Subcutaneous abdominal adipose tissue (tissue), 5 donors: ENCODE data around the gene PSME2.

Experiments
- H3K27ac ChIP-seq: one replicate; pipeline ENCODE4 v1.7.0; 2013; ENCODE audit warnings: low read depth, mild to moderate bottlenecking, inconsistent platforms, low read length, moderate library complexity
- H3K27me3 ChIP-seq, 5 donors: one replicate each; pipeline ENCODE4 v1.7.0; 2013; ENCODE audit warnings: low read length in 5 of 5, inconsistent platforms in 1 of 5; ENCODE audit not compliant: control insufficient read depth in 5 of 5, insufficient read depth in 4 of 5
- H3K36me3 ChIP-seq, 5 donors: one replicate each; pipeline ENCODE4 v1.7.0; 2013; ENCODE audit warnings: low read length in 5 of 5; ENCODE audit not compliant: control insufficient read depth in 5 of 5, insufficient read depth in 5 of 5
- H3K4me1 ChIP-seq, 5 donors: one replicate each; pipeline ENCODE4 v1.7.0; 2013; ENCODE audit warnings: low read length in 5 of 5, mild to moderate bottlenecking in 3 of 5, moderate library complexity in 1 of 5; ENCODE audit not compliant: control insufficient read depth in 5 of 5, insufficient read depth in 5 of 5
- H3K4me3 ChIP-seq, 5 donors: one replicate each; pipeline ENCODE4 v1.7.0; 2013; ENCODE audit warnings: low read length in 5 of 5, low read depth in 1 of 5
- H3K9ac ChIP-seq, 5 donors: one replicate each; pipeline ENCODE4 v1.7.0; 2013; ENCODE audit warnings: low read length in 5 of 5, mild to moderate bottlenecking in 4 of 5, moderate library complexity in 3 of 5
- H3K9me3 ChIP-seq, 5 donors: one replicate each; pipeline ENCODE4 v1.7.0; 2013; ENCODE audit warnings: low read length in 5 of 5; ENCODE audit not compliant: control insufficient read depth in 5 of 5
- donor health status: healthy.
- donor health status: healthy.
- donor health status: healthy.
- donor health status: healthy.
- donor health status: healthy.

PSME2 gene

DNA sequence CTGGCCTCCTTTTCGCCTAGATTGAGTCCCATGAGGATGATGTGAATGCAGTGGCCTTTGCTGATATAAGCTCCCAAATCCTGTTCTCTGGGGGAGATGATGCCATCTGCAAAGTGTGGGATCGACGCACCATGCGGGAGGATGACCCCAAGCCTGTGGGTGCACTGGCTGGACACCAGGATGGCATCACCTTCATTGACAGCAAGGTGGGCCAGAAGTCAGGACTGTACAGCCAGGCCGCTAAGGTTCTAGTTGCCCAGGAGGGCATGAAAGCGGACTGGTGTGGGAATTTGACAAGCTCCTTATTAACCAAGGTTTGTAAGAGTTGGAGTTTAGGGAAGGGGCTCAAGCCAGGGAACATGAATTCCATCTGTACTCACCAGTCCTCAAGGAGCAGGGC is 26.7 kb downstream of the PSME2 start:
- peaks cover 0 to 71% (median 64%) of the 10 kb centered on the region in 5 donors for H3K36me3 ChIP-seq
- no peaks in the 10 kb centered on the region for H3K27me3 ChIP-seq
- no peak overlapping the region for H3K4me3 ChIP-seq
- H3K9me3 ChIP-seq: no peaks in the 10 kb centered on the region
- peaks cover 4 to 24% (median 16%) of the 10 kb centered on the region in 5 donors for H3K4me1 ChIP-seq
- H3K27ac ChIP-seq: no peak overlapping the region
- H3K9ac ChIP-seq: no peak overlapping the region

DNA sequence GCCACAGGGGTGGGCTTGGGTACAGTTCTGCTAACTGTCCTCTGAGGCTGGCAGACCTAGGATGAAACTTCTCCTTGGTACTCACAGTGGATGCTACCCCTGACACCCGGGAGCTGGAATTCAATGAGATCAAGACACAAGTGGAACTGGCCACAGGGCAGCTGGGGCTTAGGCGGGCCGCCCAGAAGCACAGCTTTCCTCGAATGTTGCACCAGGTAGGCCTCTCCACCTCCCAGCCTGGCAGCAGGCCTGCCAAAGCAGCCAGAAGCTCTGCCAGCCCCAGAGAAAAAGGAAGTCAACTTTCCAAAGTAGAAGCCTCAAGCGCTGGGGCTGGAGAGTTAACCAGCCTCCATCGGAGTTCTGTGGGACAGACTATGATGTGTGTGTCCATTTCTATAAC is 29.2 kb downstream of the PSME2 start:
- H3K27me3 ChIP-seq: no peaks in the 10 kb centered on the region
- no peak overlapping the region for H3K27ac ChIP-seq
- H3K4me3 ChIP-seq: no peak overlapping the region
- H3K36me3 ChIP-seq: peaks cover 0 to 51% (median 44%) of the 10 kb centered on the region in 5 donors
- no peak overlapping the region for H3K9ac ChIP-seq
- H3K9me3 ChIP-seq: no peaks in the 10 kb centered on the region
- peaks cover 4 to 33% (median 27%) of the 10 kb centered on the region in 5 donors for H3K4me1 ChIP-seq

DNA sequence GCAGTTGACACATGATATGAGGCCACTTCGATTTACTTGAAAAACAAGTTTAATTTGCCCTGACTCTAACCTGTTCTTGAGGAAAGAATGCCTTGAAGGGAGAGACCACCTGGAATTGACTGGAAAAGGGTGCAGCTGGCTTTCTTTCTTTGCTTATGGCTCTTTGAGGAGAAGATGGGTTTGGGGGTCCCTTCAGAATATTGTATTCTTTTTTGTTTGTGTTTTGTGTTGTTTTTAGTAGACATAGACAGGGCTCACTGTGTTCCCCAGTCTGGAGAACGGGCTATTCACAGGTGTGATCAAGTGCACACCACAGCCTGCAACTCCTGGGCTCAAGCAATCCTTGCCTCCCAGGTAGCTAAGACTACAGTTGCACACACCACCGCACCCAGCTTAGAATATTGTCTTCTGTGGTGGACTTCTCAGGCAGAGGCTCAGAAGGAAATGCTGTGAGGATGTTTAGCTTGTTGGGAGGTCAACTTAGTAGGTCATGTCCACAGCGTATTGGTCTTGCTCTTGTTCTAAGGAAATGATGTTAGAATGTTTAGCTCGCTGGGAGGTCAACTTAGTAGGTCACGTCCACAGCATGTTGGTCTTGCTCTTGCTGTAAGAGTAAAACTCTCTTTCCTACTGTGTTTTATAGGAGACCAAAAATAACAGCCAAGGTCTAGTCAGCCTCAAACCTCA is 30.1 kb downstream of the PSME2 start:
- Histone ChIP-seq H3K4me3 (peak overlapping the region in 4 of 5 donors; percentile 22 to 96 (median 92)), H3K27me3 (no peaks in the 10 kb centered on the region), H3K9ac (peak overlapping the region in 1 of 5 donors; percentile 88), H3K36me3 (peaks cover 0 to 42% (median 37%) of the 10 kb centered on the region in 5 donors), H3K27ac (no peak overlapping the region), H3K4me1 (peaks cover 4 to 33% (median 27%) of the 10 kb centered on the region in 5 donors), H3K9me3 (no peaks in the 10 kb centered on the region)

DNA sequence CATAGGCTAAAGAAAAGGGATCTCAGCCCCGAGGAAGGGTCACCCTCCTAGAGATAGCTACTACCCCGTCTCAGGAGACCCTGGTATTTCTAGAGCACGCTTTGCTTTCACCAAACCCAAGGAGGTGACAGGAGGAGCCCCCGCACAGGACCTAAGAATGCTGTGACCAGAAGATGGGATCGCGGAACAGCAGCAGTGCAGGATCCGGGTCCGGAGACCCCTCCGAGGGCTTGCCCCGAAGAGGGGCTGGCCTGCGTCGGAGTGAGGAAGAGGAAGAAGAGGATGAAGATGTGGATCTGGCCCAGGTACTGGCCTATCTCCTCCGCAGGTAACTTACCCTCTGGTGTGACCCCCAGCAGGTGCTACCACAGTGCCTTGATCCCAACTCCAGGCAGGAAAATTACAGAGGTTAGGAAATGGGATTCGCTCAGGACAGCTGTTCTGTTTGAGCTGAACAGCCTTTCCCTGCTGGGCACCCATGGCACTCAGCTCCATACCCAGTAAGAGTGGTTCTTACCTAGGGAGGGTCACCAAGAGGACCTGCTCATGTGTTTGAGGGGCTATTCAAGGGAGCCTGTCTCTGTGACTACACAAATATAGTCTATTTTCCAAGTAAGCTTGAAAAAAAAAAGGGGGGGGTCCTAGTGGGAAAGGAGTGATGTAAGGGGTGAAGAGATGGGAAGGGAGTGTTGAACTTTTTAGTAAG is 30.8 kb downstream of the PSME2 start:
- peaks cover 4 to 39% (median 29%) of the 10 kb centered on the region in 5 donors for H3K4me1 ChIP-seq
- peaks cover 0 to 35% (median 30%) of the 10 kb centered on the region in 5 donors for H3K36me3 ChIP-seq
- peak overlapping the region; percentile 90 to 96 (median 94) for H3K4me3 ChIP-seq
- H3K27me3 ChIP-seq: no peaks in the 10 kb centered on the region
- H3K27ac ChIP-seq: peak overlapping the region; percentile 99
- H3K9ac ChIP-seq: peak overlapping the region; percentile 41 to 96 (median 88)
- no peaks in the 10 kb centered on the region for H3K9me3 ChIP-seq

DNA sequence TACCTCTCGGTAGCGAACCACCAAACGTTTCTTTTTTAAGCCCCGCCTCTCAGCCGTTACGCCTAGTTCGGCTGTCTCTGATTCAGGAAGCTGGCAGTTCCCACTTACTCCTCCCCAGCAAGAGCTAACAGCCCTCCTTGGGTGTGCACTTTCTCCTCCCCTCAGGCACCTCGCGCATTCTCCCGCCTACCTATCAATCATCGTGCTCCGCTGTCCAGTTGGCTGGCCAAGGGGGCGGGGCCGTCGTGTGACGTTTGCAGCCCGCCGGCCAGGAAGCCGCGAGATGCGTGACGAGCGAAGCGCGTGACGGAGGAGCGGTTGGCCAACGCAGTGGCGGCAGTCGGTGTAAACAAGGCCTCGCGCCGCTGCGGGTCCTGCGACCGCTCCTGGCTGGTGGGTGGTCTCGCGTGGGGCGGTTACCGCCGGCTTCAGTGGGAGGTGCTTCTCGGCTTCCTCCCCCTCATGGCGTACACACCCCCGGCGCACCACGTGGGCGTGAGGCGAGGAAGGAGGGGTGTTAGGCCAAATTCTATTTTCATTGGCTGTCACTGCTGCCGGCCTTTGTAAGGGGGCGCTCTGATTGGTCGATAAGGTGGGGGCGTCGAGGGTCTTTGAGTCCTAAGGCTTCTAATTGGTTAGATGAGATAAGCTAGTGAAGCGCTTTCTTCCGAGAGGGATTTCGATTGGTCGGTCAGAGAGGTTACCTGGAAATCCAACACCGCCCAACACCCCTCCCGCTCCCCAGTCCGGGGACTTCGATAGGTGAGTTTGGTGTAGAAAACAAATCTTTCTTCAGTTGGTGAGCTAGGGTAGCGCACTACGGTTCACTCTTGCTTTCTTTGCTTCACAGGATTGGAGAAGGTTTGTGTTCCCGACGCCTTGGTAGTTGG is 31.6 kb downstream of the PSME2 start, which contains the start of the genes DCAF11 and NRL:
DCAF11 (plus strand) TSS at position 246 of the 890 bp plus-strand sequence. CDS start 818 bp downstream, outside the sequence.
NRL (minus strand) TSS at position 418 of the 890 bp plus-strand sequence. CDS start 32,101 bp downstream, outside the sequence.
- Histone ChIP-seq H3K27ac (peak within 1 kb of the TSS; percentile 99), H3K9me3 (no peaks in the 10 kb centered on the region), H3K36me3 (peaks cover 0 to 29% (median 25%) of the 10 kb centered on the region in 5 donors), H3K4me3 (peak within 1 kb of the TSS; percentile 90 to 96 (median 94)), H3K27me3 (no peaks in the 10 kb centered on the region), H3K4me1 (peaks cover 4 to 44% (median 32%) of the 10 kb centered on the region in 5 donors), H3K9ac (peak within 1 kb of the TSS; percentile 88 to 96 (median 93))

DNA sequence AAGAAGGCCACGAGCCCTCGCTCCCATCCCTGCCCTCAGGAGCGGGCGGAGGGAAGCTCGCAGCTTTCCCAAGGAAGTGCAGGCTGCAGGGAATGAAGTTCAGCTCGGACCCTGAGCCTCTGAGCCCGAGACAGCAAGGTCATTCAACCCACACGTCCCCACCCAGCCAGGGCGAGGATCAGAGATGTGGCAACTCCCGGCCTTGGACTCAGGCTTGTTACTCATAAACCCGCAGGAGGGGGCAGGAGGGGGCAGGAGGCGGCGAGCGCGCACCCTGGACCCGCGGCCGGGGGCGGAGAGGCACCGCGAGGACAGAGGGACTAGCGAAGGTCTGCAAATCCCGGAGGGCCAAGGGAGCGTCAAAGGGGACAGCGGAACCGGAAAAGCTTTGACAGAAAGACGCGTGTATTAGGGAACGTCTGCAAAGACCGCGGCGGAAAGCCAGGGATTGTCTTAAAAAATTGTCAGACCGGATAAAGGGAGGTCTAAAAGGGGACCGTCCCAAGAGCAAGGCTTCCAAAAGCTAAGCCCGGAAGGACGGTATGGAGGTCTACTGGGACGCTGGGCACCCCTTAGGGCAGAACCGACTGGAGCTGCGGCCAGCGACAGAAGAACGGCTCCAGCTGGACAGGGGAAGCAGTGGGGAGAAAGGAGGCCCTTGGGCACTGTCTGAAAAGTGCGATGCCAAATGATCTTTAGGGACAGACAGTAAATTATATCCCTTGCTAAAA is 32.4 kb downstream of the PSME2 start:
- Histone ChIP-seq H3K27ac (peak overlapping the region; percentile 99), H3K36me3 (peaks cover 0 to 21% (median 18%) of the 10 kb centered on the region in 5 donors), H3K4me1 (peaks cover 4 to 47% (median 32%) of the 10 kb centered on the region in 5 donors), H3K9me3 (no peaks in the 10 kb centered on the region), H3K9ac (peak overlapping the region; percentile 88 to 96 (median 93)), H3K4me3 (peak overlapping the region; percentile 90 to 96 (median 94)), H3K27me3 (no peaks in the 10 kb centered on the region)

DNA sequence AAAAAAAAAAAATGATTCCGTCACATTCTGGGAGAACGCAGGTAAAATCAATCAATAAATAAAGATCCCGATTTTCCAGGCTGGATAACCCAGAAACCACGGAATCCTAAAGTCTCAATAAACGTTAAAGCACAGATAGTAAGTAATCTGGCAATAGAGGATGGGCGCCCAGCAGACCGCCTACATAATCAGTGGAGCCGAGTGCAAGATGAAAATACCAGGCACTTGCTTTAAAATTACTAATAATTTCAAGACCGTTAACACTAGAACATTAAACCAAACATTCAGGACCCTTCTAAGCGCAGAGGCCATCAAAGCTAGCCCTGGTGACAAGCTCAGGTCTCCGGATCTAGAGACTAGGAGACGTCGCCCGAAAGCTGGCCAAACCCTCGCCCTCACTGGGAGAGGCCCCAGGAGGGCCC is 33.0 kb downstream of the PSME2 start:
- Histone ChIP-seq H3K4me1 (peaks cover 7 to 51% (median 34%) of the 10 kb centered on the region in 5 donors), H3K27ac (peak overlapping the region; percentile 99), H3K9ac (peak overlapping the region; percentile 88 to 96 (median 93)), H3K4me3 (peak overlapping the region; percentile 90 to 96 (median 94)), H3K36me3 (peaks cover 0 to 15% (median 12%) of the 10 kb centered on the region in 5 donors), H3K27me3 (no peaks in the 10 kb centered on the region), H3K9me3 (no peaks in the 10 kb centered on the region)

DNA sequence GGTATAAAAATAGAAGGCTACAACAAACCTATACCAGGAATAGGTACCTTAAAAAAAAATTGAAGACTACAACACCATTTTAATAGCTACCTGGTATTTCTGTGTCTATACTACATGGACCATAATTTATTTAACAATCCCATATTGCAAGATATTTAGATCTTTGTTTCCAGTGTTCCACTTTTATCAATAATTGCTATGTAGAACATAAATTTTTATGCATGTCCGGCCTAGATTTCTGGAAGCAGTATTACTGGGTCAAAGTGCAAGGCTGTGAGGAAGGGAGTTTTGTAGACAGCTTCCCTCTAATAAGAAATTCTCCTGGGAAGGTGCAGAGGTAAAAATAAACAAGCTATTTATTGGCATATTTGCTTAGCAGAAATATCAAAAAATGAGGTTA is 35.9 kb downstream of the PSME2 start:
- H3K9me3 ChIP-seq: no peaks in the 10 kb centered on the region
- H3K27ac ChIP-seq: peak overlapping the region; percentile 29
- H3K27me3 ChIP-seq: no peaks in the 10 kb centered on the region
- no peaks in the 10 kb centered on the region for H3K36me3 ChIP-seq
- no peak overlapping the region for H3K4me3 ChIP-seq
- H3K9ac ChIP-seq: no peak overlapping the region
- H3K4me1 ChIP-seq: peaks cover 4 to 37% (median 23%) of the 10 kb centered on the region in 5 donors

DNA sequence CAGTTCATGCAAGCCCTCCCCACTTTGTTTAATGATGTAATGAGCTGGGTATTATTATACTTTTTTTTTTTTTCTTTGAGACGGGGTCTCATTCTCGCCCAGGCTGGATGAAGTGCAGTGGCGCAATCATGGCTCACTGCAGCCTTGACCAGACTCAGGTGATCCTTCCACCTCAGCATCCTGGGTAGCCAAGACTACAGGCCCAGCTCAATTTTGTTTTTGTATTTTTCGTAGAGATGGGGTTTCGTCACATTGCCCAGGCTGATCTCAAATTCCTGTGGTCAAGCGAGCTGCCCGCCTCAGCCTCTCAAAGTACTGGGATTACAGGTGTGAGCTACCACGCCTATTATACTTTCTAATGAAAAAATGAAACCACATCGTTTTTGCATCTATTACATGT is 36.4 kb downstream of the PSME2 start:
- H3K9ac ChIP-seq: no peak overlapping the region
- no peak overlapping the region for H3K4me3 ChIP-seq
- H3K4me1 ChIP-seq: peaks cover 3 to 33% (median 19%) of the 10 kb centered on the region in 5 donors
- H3K36me3 ChIP-seq: no peaks in the 10 kb centered on the region
- no peaks in the 10 kb centered on the region for H3K27me3 ChIP-seq
- peak overlapping the region; percentile 29 for H3K27ac ChIP-seq
- no peaks in the 10 kb centered on the region for H3K9me3 ChIP-seq
